Uterus (tissue), 4 donors: ENCODE measurements around the gene TEKT3. TPM values are rescaled to one million over a fixed set of nuclear protein-coding genes. Genes with fewer than 3 reads are reported as not detected.

Experiments
- DNase-seq, 2 donors: peaks; one replicate each; pipeline ENCODE4 v3.0.0-alpha.2; 2019 to 2020
- H3K27ac ChIP-seq, 2 donors: fragments of 200-600 bp; sonication (generic); 1 replicate in 1 of 2; 2 replicates in 1 of 2; pipeline ENCODE4 v1.5.1; 2016 to 2018
- H3K27me3 ChIP-seq, 2 donors: fragments of 200-600 bp; sonication (generic); one replicate each; pipeline ENCODE4 v1.5.1; 2018 to 2019; ENCODE audit warnings: control low read depth in 1 of 2
- H3K36me3 ChIP-seq, 2 donors: fragments of 200-600 bp; sonication (generic); one replicate each; pipeline ENCODE4 v1.5.1; 2019; ENCODE audit warnings: control low read depth in 1 of 2
- H3K4me1 ChIP-seq, 2 donors: fragments of 200-600 bp; sonication (generic); one replicate each; pipeline ENCODE4 v1.5.1; 2018 to 2019; ENCODE audit warnings: control low read depth in 1 of 2
- H3K4me3 ChIP-seq, 2 donors: fragments of 200-600 bp; sonication (generic); 1 replicate in 1 of 2; 2 replicates in 1 of 2; pipeline ENCODE4 v1.5.1; 2018 to 2019; ENCODE audit warnings: mild to moderate bottlenecking in 1 of 2
- H3K9me3 ChIP-seq, 2 donors: fragments of 200-600 bp; sonication (generic); one replicate each; pipeline ENCODE4 v1.5.1; 2019; ENCODE audit warnings: control low read depth in 1 of 2
- POLR2A ChIP-seq, 2 donors: fragments of 450-650 bp; IDR thresholded peaks; one replicate each; pipeline ENCODE4 v1.6.1; 2016; ENCODE audit warnings: antibody characterized with exemption in 2 of 2, mild to moderate bottlenecking in 1 of 2, moderate library complexity in 1 of 2
- intact Hi-C: fragments of 100-400 bp; cut with DNase I; formaldehyde crosslinking; loops from one replicate; pipeline ENCODE4 v1.15.1; 2023; ENCODE audit warnings: low total_unique reads
- total RNA-seq, 4 donors: library from RNA; depleted of rRNA in 3 of 4; stranded (reverse); fragments of >200 nt in 3 of 4; gene quantifications; one replicate each; pipeline versions ENCODE4 v1.1.0 to v1.2.4, GENCODE V29; 2014 to 2023
- TF ChIP-seq, protein P1 (sequence below), 4 experiments: fragments of 200-600 bp in 2 of 4; fragments of 450-650 bp in 2 of 4; sonication (generic) in 2 of 4; IDR thresholded peaks; one replicate each; pipeline ENCODE4 v1.5.1; 2016 to 2019; ENCODE audit warnings: antibody characterized with exemption in 4 of 4, mild to moderate bottlenecking in 2 of 4, moderate library complexity in 1 of 4
- donor health status: DM: yes; HTN: yes; CAD: no.

The TEKT3 gene
- total RNA-seq, 4 donors from 2014 or later: 0.51 to 2.6 (median 0.90) TPM; not detected in 1

DNA sequence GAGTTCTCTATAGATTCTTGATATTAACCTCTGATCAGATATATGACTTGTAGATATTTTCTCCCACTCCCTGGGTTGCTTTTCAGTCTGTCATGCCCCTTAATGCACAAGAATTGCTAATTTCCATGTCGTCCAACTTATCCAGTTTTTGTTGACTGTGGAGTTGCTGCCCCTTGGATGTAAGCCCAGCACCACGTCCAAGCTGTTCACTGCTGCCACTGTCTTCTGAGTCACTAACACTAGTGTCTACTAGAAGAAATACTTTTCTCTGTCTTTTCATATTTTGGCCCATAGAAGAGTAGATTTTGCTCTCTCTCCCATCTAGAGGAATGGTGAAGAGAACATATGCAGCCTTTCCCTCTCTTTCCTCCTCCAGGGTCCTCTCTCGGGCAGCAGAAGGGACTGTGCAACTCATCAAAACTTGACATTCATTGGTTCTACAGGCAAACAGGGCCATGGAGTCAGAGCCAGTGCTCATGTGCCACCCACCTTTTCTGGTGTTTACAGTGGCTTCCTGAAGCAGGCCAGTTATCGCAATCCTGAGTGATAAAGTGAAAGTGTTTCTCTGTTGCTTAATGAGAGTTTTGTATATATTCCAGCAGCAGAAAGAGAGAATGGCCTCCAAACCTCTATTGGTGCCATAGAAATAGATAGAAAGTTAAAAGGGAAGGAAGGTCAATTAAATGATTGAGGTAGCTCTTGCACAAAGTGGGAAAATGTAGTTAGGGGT lies 53.7 kb downstream of the TEKT3 start:
- intact Hi-C loops: no loop called here
- H3K4me1 ChIP-seq: no peaks in the 10 kb centered on the region
- DNase-seq: no peak
- H3K27ac ChIP-seq: peak overlapping the region in 1 of 2 donors; percentile 37
- H3K9me3 ChIP-seq: no peaks in the 10 kb centered on the region
- H3K4me3 ChIP-seq: no peak overlapping the region
- H3K27me3 ChIP-seq: no peaks in the 10 kb centered on the region
- H3K36me3 ChIP-seq: no peaks in the 10 kb centered on the region
- TF ChIP-seq POLR2A (IDR thresholded peaks at IDR 0.05): no peak
- TF ChIP-seq, protein P1, sequence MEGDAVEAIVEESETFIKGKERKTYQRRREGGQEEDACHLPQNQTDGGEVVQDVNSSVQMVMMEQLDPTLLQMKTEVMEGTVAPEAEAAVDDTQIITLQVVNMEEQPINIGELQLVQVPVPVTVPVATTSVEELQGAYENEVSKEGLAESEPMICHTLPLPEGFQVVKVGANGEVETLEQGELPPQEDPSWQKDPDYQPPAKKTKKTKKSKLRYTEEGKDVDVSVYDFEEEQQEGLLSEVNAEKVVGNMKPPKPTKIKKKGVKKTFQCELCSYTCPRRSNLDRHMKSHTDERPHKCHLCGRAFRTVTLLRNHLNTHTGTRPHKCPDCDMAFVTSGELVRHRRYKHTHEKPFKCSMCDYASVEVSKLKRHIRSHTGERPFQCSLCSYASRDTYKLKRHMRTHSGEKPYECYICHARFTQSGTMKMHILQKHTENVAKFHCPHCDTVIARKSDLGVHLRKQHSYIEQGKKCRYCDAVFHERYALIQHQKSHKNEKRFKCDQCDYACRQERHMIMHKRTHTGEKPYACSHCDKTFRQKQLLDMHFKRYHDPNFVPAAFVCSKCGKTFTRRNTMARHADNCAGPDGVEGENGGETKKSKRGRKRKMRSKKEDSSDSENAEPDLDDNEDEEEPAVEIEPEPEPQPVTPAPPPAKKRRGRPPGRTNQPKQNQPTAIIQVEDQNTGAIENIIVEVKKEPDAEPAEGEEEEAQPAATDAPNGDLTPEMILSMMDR (IDR thresholded peaks at IDR 0.05): no peak

DNA sequence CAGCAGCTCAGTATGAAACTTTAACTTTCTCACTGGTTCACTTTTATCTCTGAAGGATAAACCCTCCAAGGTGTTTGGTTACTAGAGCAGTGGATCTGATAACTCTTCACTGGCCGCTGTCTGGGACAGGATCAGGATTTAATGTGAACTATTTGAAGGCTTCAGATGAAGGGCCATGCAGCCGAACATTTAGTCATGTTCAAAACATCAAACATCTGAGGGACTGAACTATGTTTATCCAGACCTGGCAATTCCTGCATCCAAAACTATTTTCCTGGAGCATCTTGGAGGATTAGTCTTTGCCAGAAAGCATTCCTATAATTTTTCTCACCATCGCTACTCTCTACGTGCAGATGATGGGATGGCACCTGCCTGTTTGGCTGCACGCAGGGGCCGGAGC lies 55.9 kb downstream of the TEKT3 start:
- no peaks in the 10 kb centered on the region for H3K9me3 ChIP-seq
- H3K27me3 ChIP-seq: no peaks in the 10 kb centered on the region
- intact Hi-C loops: no loop called here
- TF ChIP-seq, protein P1 (IDR thresholded peaks at IDR 0.05): no peak
- TF ChIP-seq POLR2A (IDR thresholded peaks at IDR 0.05): no peak
- H3K4me3 ChIP-seq: no peak overlapping the region
- no peaks in the 10 kb centered on the region for H3K36me3 ChIP-seq
- DNase-seq: no peak
- no peak overlapping the region for H3K27ac ChIP-seq
- no peaks in the 10 kb centered on the region for H3K4me1 ChIP-seq

DNA sequence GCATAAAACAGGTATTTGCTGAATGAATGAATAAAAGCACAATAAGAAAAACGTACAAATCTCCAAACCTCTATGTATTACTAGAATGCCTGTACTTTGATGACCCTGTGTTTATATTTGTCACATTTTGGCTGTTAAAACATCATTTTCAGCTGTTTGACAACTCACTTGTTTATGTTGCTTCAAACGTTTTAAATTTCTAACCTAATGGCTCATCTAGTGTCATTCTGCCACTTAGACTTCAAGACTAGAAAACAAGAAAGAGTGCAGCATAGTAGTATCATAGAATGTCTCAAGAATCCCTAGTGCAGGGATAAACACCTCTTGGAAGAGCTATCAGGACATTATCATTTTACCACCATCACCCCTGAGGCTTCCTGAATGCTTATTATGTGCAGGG lies 56.9 kb downstream of the TEKT3 start:
- Histone ChIP-seq H3K36me3 (no peaks in the 10 kb centered on the region), H3K9me3 (no peaks in the 10 kb centered on the region), H3K27me3 (no peaks in the 10 kb centered on the region), H3K27ac (no peak overlapping the region), H3K4me3 (no peak overlapping the region), H3K4me1 (no peaks in the 10 kb centered on the region)
- TF ChIP-seq, protein P1 (IDR thresholded peaks at IDR 0.05): no peak
- TF ChIP-seq POLR2A (IDR thresholded peaks at IDR 0.05): no peak
- DNase-seq: no peak
- intact Hi-C loops: no loop called here

DNA sequence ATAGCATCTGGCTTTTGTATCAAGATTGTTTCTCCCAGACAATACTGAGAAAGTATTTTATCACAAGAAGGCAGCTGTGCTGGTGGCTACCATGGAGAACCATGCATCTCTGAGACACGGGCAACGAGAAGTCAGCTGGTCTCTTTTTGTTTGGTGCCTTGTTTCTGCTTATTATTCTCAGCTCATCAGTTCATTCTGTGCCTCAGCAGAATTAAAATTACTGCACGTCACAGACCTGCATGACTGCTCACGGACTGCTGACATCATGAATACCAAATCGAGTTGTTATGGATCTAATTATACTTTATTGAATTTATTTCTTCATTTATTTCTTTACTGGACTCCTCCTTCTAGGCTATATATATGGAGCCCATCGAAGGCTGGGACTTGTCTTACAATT lies 57.3 kb downstream of the TEKT3 start:
- Histone ChIP-seq H3K36me3 (no peaks in the 10 kb centered on the region), H3K27ac (no peak overlapping the region), H3K4me1 (no peaks in the 10 kb centered on the region), H3K4me3 (no peak overlapping the region), H3K9me3 (no peaks in the 10 kb centered on the region), H3K27me3 (no peaks in the 10 kb centered on the region)
- intact Hi-C loops: no loop called here
- TF ChIP-seq POLR2A (IDR thresholded peaks at IDR 0.05): no peak
- TF ChIP-seq, protein P1 (IDR thresholded peaks at IDR 0.05): no peak
- no peak for DNase-seq

DNA sequence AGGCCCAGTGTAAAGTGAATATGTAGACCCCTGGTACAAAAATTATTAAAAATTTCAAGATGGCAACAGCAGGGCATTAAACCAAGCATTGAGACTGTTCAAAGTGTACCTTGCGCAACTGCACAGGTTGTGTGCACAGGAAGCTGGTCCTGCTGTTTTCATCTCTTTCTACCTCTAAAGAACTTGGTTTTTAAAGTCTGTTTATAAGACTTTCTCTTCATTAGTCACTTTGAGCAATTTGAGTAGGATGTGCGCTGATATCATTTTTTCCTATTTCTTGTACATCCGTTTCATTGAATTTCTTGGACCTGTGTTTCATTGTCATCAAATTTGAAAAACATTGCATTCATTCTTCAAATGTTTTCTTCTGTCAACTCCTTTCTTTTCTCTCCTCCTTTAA lies 59.5 kb downstream of the TEKT3 start:
- H3K27me3 ChIP-seq: no peaks in the 10 kb centered on the region
- no peaks in the 10 kb centered on the region for H3K36me3 ChIP-seq
- no peaks in the 10 kb centered on the region for H3K4me1 ChIP-seq
- H3K4me3 ChIP-seq: no peak overlapping the region
- H3K9me3 ChIP-seq: no peaks in the 10 kb centered on the region
- TF ChIP-seq POLR2A (IDR thresholded peaks at IDR 0.05): no peak
- TF ChIP-seq, protein P1 (IDR thresholded peaks at IDR 0.05): no peak
- DNase-seq: no peak
- intact Hi-C loops: no loop called here
- H3K27ac ChIP-seq: no peak overlapping the region
